Measurements from ENCODE around the gene RALGAPA2.

DNA sequence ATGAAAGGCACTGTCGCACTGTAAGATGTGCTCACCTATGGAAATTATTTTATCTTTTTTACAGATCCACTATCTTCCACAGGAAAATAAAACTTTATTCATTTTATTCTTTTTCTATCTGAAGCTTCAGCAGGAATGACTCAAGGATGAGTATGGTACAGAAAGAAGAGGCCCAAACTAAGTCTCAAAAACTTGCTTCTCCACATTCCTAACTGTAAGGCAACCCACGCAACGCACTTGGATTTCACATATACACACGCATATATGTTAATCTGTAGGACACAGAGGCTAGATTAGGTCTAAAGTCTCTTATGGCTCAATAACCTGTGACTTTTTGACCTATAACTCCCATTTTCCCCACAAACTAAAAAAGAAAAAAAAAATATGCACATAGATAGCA is 81.9 kb downstream of the RALGAPA2 start:
- TF ChIP-seq, protein P1, sequence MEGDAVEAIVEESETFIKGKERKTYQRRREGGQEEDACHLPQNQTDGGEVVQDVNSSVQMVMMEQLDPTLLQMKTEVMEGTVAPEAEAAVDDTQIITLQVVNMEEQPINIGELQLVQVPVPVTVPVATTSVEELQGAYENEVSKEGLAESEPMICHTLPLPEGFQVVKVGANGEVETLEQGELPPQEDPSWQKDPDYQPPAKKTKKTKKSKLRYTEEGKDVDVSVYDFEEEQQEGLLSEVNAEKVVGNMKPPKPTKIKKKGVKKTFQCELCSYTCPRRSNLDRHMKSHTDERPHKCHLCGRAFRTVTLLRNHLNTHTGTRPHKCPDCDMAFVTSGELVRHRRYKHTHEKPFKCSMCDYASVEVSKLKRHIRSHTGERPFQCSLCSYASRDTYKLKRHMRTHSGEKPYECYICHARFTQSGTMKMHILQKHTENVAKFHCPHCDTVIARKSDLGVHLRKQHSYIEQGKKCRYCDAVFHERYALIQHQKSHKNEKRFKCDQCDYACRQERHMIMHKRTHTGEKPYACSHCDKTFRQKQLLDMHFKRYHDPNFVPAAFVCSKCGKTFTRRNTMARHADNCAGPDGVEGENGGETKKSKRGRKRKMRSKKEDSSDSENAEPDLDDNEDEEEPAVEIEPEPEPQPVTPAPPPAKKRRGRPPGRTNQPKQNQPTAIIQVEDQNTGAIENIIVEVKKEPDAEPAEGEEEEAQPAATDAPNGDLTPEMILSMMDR (conservative IDR thresholded peaks at IDR 0.05; ENCODE audit: low read depth in 2 of 2), result no peak
- TF ChIP-seq EZH2 (IDR thresholded peaks at IDR 0.05; ENCODE audit: low read depth, unreplicated experiment) (no peak), EZH2phosphoT487 (IDR thresholded peaks at IDR 0.05; ENCODE audit: unreplicated experiment) (no peak)
- TF ChIP-seq, protein P2, sequence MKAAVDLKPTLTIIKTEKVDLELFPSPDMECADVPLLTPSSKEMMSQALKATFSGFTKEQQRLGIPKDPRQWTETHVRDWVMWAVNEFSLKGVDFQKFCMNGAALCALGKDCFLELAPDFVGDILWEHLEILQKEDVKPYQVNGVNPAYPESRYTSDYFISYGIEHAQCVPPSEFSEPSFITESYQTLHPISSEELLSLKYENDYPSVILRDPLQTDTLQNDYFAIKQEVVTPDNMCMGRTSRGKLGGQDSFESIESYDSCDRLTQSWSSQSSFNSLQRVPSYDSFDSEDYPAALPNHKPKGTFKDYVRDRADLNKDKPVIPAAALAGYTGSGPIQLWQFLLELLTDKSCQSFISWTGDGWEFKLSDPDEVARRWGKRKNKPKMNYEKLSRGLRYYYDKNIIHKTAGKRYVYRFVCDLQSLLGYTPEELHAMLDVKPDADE (IDR thresholded peaks at IDR 0.05), result no peak
- TF ChIP-seq, protein P3, sequence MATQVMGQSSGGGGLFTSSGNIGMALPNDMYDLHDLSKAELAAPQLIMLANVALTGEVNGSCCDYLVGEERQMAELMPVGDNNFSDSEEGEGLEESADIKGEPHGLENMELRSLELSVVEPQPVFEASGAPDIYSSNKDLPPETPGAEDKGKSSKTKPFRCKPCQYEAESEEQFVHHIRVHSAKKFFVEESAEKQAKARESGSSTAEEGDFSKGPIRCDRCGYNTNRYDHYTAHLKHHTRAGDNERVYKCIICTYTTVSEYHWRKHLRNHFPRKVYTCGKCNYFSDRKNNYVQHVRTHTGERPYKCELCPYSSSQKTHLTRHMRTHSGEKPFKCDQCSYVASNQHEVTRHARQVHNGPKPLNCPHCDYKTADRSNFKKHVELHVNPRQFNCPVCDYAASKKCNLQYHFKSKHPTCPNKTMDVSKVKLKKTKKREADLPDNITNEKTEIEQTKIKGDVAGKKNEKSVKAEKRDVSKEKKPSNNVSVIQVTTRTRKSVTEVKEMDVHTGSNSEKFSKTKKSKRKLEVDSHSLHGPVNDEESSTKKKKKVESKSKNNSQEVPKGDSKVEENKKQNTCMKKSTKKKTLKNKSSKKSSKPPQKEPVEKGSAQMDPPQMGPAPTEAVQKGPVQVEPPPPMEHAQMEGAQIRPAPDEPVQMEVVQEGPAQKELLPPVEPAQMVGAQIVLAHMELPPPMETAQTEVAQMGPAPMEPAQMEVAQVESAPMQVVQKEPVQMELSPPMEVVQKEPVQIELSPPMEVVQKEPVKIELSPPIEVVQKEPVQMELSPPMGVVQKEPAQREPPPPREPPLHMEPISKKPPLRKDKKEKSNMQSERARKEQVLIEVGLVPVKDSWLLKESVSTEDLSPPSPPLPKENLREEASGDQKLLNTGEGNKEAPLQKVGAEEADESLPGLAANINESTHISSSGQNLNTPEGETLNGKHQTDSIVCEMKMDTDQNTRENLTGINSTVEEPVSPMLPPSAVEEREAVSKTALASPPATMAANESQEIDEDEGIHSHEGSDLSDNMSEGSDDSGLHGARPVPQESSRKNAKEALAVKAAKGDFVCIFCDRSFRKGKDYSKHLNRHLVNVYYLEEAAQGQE (IDR thresholded peaks at IDR 0.05; ENCODE audit: unreplicated experiment), result no peak
